HPDE6-E6E7 (cell line): Measurements from ENCODE around the gene BTNL8.

Experiments used
- DNase-seq: peaks from one replicate; pipeline ENCODE4 v3.0.0; 2011; ENCODE audit warnings: missing footprints; ENCODE audit errors: extremely low spot score

BTNL8 gene

DNA sequence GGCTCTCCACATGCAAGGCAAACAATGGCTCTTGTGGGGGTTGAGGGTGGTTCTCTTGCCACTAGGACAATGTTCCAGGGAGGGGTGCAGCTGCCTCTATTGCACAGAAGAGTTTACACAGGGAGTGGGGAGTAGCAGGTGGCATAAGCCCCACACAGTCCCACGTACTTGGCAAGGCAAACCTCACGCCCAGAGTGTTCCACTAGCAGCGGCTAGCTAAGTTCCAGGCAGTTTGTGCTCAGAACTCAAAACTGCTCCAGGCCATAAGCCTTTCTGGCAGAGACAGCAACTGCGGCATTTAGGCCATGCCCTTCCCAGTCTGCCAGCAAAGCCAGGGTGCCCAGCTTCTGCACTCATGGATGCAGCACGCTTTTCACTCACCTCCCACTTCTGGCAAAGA is 60.7 kb downstream of the BTNL8 start:
- no peak for DNase-seq

GRCh38 chr5:180960209-180960608 is 61.2 kb downstream of the BTNL8 start:
- no peak for DNase-seq

DNA sequence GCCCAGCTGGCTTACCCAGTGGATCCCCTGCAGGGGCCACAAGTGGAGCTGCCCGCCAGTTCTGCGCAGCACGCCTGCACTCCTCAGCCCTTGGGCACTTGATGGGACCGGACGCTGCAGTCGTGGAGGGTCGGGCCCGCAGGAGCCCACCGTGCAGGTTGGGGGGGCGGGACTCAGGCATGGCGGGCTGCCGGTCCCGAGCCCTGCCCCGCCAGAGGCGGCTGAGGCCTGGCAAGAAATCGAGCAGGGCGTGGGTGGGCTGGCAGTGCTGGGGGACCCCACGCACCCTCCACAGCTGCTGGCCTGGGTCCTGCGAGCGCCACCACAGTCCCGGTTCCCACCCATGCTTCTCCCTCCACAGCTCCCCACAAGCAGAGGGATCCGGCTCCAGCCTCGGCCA is 70.4 kb downstream of the BTNL8 start:
- no peak for DNase-seq

DNA sequence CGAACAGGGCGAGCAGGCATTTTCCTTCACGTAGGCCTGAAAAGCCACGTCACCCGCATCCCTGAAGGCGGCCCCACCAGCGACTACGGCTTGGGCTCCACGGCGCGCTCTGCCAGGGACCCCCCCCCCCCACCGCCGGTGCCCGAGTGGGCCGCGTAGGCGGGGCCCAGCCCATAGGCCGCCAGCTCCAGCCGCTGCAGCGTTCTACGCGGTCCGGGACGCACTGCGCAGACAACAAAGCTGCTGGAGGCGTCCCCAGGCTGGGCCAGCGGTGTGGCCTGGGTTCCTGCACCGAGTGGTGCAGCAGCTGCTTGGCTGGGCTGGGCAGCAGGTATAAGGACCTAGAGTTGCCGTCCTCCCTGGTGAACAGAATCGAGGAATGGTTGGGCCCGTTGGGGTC is 71.4 kb downstream of the BTNL8 start:
- no peak for DNase-seq

GRCh38 chr5:180970875-180971274 is 71.9 kb downstream of the BTNL8 start:
- no peak for DNase-seq

GRCh38 chr5:180974612-180975315 is 75.8 kb downstream of the BTNL8 start:
- no peak for DNase-seq

GRCh38 chr5:180975338-180975737 is 76.4 kb downstream of the BTNL8 start:
- DNase-seq: no peak

GRCh38 chr5:180976518-180976917 is 77.6 kb downstream of the BTNL8 start:
- no peak for DNase-seq

- DNase-seq: no peak
Observed at GRCh38 chr5:180977852-180978251, 78.9 kb downstream of the BTNL8 start.

DNA sequence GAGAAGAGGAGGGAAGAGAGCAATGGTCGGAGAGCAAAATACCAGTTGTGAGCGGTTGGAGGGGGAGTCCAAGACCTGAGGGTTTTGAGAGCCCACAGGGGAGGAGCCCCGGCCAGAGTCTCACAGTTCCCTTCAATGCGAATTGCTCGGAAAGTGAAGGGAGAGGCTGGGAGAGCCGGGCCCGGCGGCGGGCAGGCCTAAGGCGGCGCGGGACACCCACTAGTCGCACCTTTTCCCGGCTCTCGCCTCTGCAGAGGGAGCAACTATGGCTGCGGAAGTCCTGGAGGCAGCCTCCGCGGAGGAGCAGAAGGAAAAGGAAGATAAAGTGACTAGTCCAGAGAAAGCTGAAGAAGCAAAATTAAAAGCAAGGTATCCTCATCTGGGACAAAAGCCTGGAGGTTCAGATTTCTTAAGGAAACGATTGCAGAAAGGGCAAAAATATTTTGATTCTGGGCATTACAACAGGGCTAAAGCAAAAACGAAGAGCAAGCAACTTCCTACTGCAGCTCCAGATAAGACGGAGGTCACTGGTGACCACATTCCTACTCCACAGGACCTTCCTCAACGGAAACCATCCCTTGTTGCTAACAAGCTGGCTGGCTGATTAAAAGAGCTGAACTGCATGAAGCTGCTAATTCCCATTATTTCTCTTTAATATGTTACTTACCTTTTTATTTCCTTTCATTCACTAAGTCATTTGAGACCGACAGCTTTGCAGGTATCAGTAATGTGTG is 83.2 kb downstream of the BTNL8 start:
- DNase-seq: no peak

DNA sequence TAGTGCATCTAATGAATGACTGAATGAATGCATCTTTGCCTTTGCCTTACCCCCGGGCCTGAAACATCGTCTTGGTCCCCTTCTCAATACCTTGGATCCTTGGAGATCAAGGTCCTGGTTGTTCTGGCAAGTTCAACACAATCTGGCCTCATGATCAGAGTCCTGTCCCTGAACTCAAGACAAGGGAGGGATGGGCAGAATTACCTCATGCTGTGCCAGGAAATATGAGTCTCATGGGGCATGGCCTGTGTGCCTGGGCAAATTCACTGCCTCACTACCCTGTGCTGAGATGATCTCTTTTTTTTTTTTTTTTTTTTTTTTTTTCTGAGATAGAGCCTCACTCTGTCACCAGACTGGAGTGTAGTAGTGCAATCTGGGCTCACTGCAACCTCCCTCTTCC is 89.1 kb downstream of the BTNL8 start:
- DNase-seq: no peak

DNA sequence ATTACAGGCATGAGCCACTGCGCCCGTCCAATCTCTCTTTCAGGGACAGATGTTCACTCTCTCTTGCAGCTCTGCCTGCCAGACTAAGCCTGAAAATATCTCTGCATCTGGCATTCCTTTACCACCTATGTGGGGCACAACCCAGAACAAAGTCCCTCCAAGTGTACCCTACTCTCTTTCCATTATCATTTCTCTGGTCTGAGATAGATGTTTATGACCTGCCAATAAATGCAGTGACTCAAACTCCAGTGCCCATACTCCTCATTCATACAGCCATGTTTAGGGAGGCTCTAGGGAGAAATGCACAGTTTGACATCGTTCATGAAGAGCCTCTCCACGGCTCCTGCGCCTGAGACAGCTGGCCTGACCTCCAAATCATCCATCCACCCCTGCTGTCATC is 89.6 kb downstream of the BTNL8 start, which contains the start of gene BTNL3:
Gene BTNL3, plus strand, starts transcription at position 255 of the 400 bp plus-strand sequence. CDS start 183 bp downstream, outside the sequence.
- no peak for DNase-seq

DNA sequence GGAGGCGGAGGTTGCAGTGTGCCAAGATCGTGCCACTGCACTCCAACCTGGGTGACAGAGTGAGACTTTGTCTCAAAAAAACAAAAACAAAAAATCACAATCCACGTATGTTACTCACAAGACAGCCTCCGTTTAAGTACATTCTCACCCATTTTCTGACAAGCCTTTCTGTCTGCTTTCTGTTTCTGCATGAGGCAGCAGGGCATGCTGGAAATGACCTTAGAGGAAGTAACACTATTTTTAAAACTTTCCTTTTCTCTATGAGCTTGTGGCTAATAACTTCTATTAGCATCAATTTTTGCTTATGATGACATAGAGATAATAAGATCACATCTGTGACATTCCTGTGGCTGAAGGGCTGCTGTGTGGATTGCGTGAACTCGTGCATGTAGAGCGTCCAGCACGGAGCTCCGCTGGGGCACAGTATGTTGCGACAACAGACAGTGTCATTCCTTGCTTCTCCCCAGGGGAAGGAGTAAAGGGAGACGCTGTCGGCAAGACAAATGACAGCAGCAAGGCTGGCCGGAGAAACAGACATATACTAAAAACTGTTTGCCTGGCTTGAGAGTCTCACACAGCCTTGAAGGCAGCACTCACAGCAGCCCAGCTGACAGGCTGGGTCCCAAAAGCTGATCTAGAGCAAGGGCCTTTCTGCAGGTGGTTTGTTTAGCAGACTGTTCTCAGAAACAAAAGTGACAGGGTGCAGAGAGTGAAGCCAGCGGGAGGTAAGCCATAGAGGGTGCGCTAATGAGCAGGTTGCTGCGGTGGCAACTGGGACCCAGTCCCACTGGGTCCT is 91.3 kb downstream of the BTNL8 start:
- DNase-seq: no peak

DNA sequence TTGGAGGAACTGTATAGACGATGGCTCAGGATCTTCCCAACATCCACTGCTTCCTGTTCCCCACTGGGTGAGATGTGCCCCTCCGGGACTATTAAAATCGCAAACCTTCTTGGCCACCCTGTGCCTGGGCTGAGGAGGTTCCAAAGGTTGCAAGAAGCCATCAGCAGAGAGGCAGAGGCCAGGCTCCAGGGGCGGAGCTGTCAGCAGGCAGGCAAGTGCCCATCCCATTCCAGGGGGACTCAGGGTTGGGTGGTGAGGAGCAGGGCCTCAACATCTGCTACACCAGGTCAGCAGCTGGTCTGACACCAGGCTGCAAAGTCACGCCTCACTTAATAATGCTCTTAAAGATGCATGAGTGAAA is 91.9 kb downstream of the BTNL8 start:
- DNase-seq: no peak
